K562 (cell line): ENCODE measurements around the gene ETS1. TPM values are rescaled to one million over a fixed set of nuclear protein-coding genes. Genes with fewer than 3 reads are reported as not detected.

ENCODE experiments used
- ATAC-seq: fragments of 200-7000 bp; cut with Tn5 transposase; 3 replicates; pipeline ENCODE4 v1.9.1; 2020; ENCODE audit warnings: moderate library complexity
- BruUV-seq: library from RNA; stranded (reverse); fragments of 400-500 nt; replicated peaks from 2 replicates; lab custom pipeline; 2021; lab: Mats Ljungman, UMichigan
- CTCF ChIA-PET: fragments of 300-600 bp; formaldehyde crosslinking; extraction: SDS; loops from one replicate; lab custom pipeline; 2021; ENCODE audit warnings: low intra/inter-chr PET ratio; lab: Yijun Ruan, JAX
- POLR2A ChIA-PET: fragments of 300-600, 350-650 bp; sonication (Branson Sonifier 250); formaldehyde crosslinking; extraction: SDS; loops from one replicate; lab custom pipeline; 2021; ENCODE audit warnings: antibody characterized with exemption, inconsistent platforms; lab: Yijun Ruan, JAX
- DNase-seq, 4 experiments: peaks; one replicate each; pipeline versions ENCODE4 v3.0.0 to v3.0.0-alpha.2; 2011 to 2018; ENCODE audit warnings: low spot score in 3 of 4, mixed read lengths in 3 of 4; ENCODE audit errors: extremely low read depth in 1 of 4
- FAIRE-seq: peaks from 2 replicates; lab custom pipeline; 2011; peaks lifted over from hg19 to GRCh38; lab: Jason Lieb, UNC
- H2AFZ ChIP-seq: 2 replicates; pipeline ENCODE4 v1.6.0; 2011; ENCODE audit warnings: low read depth, low read length, control low read depth, inconsistent platforms
- H3K27ac ChIP-seq: fragments of 200-600 bp; 3 replicates; pipeline ENCODE4 v1.8.0; 2011; ENCODE audit warnings: low read depth, mild to moderate bottlenecking, control low read depth, inconsistent platforms, low read length, moderate library complexity, mixed read lengths; ENCODE audit errors: extremely low read depth
- H3K27me3 ChIP-seq, 2 experiments: fragments of 300-600 bp in 1 of 2; 2 replicates in 1 of 2; 3 replicates in 1 of 2; pipeline versions ENCODE4 v1.6.0 to v1.8.0; 2011; ENCODE audit warnings: inconsistent platforms in 2 of 2, low read length in 2 of 2, mild to moderate bottlenecking in 1 of 2, mixed read lengths in 1 of 2, moderate library complexity in 1 of 2; ENCODE audit not compliant: control insufficient read depth in 2 of 2, insufficient read depth in 2 of 2
- H3K36me3 ChIP-seq: fragments of 300-600 bp; 3 replicates; pipeline ENCODE4 v1.8.0; 2011; ENCODE audit warnings: mild to moderate bottlenecking, low read length, inconsistent platforms; ENCODE audit not compliant: control insufficient read depth, insufficient read depth
- H3K4me1 ChIP-seq, 2 experiments: fragments of 200-600 bp in 1 of 2; replicated peaks in 1 of 2; 2 replicates in 1 of 2; 3 replicates in 1 of 2; pipeline versions ENCODE4 v1.5.1 to v1.8.0; 2011; ENCODE audit warnings: inconsistent platforms in 2 of 2, low read length in 2 of 2, mild to moderate bottlenecking in 1 of 2, mixed read lengths in 1 of 2, moderate library complexity in 1 of 2; ENCODE audit not compliant: control insufficient read depth in 2 of 2, insufficient read depth in 2 of 2
- H3K4me2 ChIP-seq: 2 replicates; pipeline ENCODE4 v1.6.1; 2011; ENCODE audit warnings: low read length, control low read depth, inconsistent platforms, mixed read lengths; ENCODE audit not compliant: insufficient read depth
- H3K4me3 ChIP-seq: fragments of 200-600 bp; sonication (generic), shearing (Covaris generic); 2 replicates; pipeline ENCODE4 v1.5.1; 2016; ENCODE audit warnings: control low read depth, inconsistent platforms
- H3K79me2 ChIP-seq: fragments of 200-600 bp; 3 replicates; pipeline ENCODE4 v1.8.0; 2011; ENCODE audit warnings: low read length, inconsistent platforms; ENCODE audit not compliant: control insufficient read depth, insufficient read depth
- H3K9ac ChIP-seq, 2 experiments: 2 replicates each; pipeline versions ENCODE4 v1.6.0 to v1.6.1; 2011; ENCODE audit warnings: low read depth in 2 of 2, low read length in 2 of 2, control low read depth in 1 of 2, inconsistent platforms in 1 of 2, mild to moderate bottlenecking in 1 of 2, mixed read lengths in 1 of 2; ENCODE audit not compliant: insufficient read depth in 1 of 2
- H3K9me1 ChIP-seq: one replicate; pipeline ENCODE4 v1.6.0; 2011; ENCODE audit warnings: inconsistent platforms, mild to moderate bottlenecking, low read length, moderate library complexity; ENCODE audit not compliant: control insufficient read depth, insufficient read depth
- H3K9me3 ChIP-seq: replicated peaks from 2 replicates; pipeline ENCODE4 v1.5.1; 2011; ENCODE audit warnings: low read depth, low read length, inconsistent platforms; ENCODE audit not compliant: control insufficient read depth, insufficient read depth
- H4K20me1 ChIP-seq: replicated peaks from 2 replicates; pipeline ENCODE4 v1.6.1; 2011; ENCODE audit warnings: low read length, inconsistent platforms, mixed read lengths; ENCODE audit not compliant: control insufficient read depth, insufficient read depth
- NR2C1 ChIP-seq, 2 experiments: fragments of 450-650 bp; IDR thresholded peaks; 2 replicates each; pipeline ENCODE4 v1.6.1; 2017; ENCODE audit warnings: mild to moderate bottlenecking in 2 of 2, antibody characterized with exemption in 1 of 2, inconsistent platforms in 1 of 2, missing compliant biosample characterization in 1 of 2, missing genetic modification characterization in 1 of 2
- PHB ChIP-seq: fragments of 250-450 bp; sonication (Bioruptor Pico); IDR thresholded peaks from 2 replicates; pipeline ENCODE4 v1.5.0; 2021
- POLR2A ChIP-seq: fragments of 450-650 bp; conservative IDR thresholded peaks from 2 replicates; pipeline ENCODE4 v1.6.1; 2016
- TGIF2 ChIP-seq: sonication (generic); formaldehyde crosslinking; IDR thresholded peaks from 2 replicates; pipeline ENCODE4 v1.8.1; 2022; ENCODE audit warnings: mild to moderate bottlenecking, missing genetic modification reagents, moderate library complexity
- ZC3H4 ChIP-seq: sonication (generic); formaldehyde crosslinking; IDR thresholded peaks from 2 replicates; pipeline ENCODE4 v1.9.0; 2021; ENCODE audit warnings: missing genetic modification reagents, borderline replicate concordance
- WGBS: fragments of 100-300 bp; shearing (Covaris generic); methylation state at CpG from one replicate; pipeline ENCODE4 v1.1.6; 2016; ENCODE audit warnings: low coverage, mixed read lengths; ENCODE audit not compliant: insufficient coverage; ENCODE audit errors: missing lambda C conversion rate; 5-methylcytosine and 5-hydroxymethylcytosine counted together
- in situ Hi-C: fragments of 300-500 bp; cut with MboI; formaldehyde crosslinking; loops from 4 replicates; pipeline ENCODE4 v1.15.0; 2018; ENCODE audit warnings: inconsistent platforms, mixed read lengths
- intact Hi-C: fragments of 100-400 bp; cut with micrococcal nuclease; formaldehyde crosslinking; loops from 2 replicates; pipeline ENCODE4 v1.14.2; 2022
- polyA plus RNA-seq, 8 experiments: library from polyadenylated mRNA; depleted of rRNA in 4 of 8; stranded (reverse) in 5 of 8; unstranded in 3 of 8; fragments of >200 nt; fragmentation: Nextera tagmentation in 2 of 8; fragmentation: Illumina TruSeq in 1 of 8; extraction: Ambion mirVana in 2 of 8; extraction: Trizol in 1 of 8; gene quantifications; 2 replicates each; pipeline versions ENCODE4 v1.2.1 to v1.2.3, GENCODE V29; 2011 to 2014; ENCODE audit warnings: inconsistent platforms in 1 of 8, missing spikeins in 1 of 8
- total RNA-seq, 7 experiments: library from RNA; depleted of rRNA in 6 of 7; stranded (reverse); fragments of >200 nt in 6 of 7; fragmentation: Illumina TruSeq in 2 of 7; extraction: Trizol in 2 of 7; gene quantifications; 2 replicates each; pipeline versions ENCODE4 v1.2.1 to v1.2.3, GENCODE V29; 2011 to 2021; ENCODE audit warnings: low replicate concordance in 1 of 7
- TF ChIP-seq, protein P1 (sequence below): sonication (generic); formaldehyde crosslinking; IDR thresholded peaks from 2 replicates; pipeline ENCODE4 v1.8.1; 2023; ENCODE audit warnings: mild to moderate bottlenecking, missing genetic modification reagents
- TF ChIP-seq, protein P2 (sequence below): fragments of 450-650 bp; IDR thresholded peaks from 2 replicates; pipeline ENCODE4 v1.6.1; 2016; ENCODE audit warnings: low read depth
- TF ChIP-seq, protein P3 (sequence below), 3 experiments: fragments of 200-800 bp in 1 of 3; fragments of 250-450 bp in 1 of 3; fragments of 450-650 bp in 1 of 3; sonication (Bioruptor Pico) in 1 of 3; sonication (Bioruptor generic) in 1 of 3; formaldehyde crosslinking in 1 of 3; IDR thresholded peaks; 2 replicates each; pipeline versions ENCODE4 v1.6.1 to v1.8.0; 2016 to 2022; ENCODE audit warnings: mild to moderate bottlenecking in 2 of 3, missing genetic modification characterization in 2 of 3, missing compliant biosample characterization in 1 of 3, moderate library complexity in 1 of 3

The ETS1 gene
- total and polyA plus RNA-seq, 9 of the 15 experiments (the other 6 are each of a cell fraction or from before 2014, with no cell fraction given): 0.04 to 1.4 (median 0.23) TPM

DNA sequence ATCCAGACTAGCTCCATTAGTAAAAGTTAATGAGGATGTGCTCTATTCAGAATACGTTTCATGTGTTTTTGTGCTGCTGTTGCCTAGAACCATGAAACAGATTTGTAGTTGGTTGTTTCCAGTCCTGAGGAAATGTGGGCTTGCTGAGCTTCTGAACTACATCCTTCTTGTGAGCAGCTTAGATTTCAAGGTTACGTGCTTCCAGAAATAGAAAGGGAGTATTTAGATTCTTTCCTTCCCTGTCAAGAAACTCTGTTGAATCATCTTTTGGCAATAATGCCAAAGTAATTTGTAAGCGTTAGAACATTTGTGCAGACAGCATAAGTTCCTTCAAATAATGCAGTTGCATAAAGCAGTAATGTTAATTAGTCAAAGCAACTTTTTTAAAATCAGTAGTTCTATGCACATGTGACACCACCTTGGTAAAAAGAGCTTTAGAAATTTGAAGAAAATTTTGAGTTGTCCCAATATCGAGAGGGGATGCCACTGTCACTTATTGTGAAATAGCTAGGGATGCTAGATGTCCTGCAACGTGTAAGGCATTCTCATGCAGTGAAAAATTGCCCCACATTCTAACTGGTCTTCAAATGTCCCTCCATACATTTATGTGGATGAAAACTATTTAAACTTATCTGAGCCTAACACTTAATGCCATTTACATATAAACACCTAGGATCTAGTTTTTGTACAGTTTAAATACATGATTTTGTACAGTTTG lies 169.6 kb downstream of the ETS1 start:
- no TSS peak for BruUV-seq
- intact Hi-C loops: no loop called here
- FAIRE-seq: no peak
- TF ChIP-seq, protein P1, sequence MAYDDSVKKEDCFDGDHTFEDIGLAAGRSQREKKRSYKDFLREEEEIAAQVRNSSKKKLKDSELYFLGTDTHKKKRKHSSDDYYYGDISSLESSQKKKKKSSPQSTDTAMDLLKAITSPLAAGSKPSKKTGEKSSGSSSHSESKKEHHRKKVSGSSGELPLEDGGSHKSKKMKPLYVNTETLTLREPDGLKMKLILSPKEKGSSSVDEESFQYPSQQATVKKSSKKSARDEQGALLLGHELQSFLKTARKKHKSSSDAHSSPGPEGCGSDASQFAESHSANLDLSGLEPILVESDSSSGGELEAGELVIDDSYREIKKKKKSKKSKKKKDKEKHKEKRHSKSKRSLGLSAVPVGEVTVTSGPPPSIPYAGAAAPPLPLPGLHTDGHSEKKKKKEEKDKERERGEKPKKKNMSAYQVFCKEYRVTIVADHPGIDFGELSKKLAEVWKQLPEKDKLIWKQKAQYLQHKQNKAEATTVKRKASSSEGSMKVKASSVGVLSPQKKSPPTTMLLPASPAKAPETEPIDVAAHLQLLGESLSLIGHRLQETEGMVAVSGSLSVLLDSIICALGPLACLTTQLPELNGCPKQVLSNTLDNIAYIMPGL (CRISPR knock-in tag): no peak
- TF ChIP-seq, protein P2, sequence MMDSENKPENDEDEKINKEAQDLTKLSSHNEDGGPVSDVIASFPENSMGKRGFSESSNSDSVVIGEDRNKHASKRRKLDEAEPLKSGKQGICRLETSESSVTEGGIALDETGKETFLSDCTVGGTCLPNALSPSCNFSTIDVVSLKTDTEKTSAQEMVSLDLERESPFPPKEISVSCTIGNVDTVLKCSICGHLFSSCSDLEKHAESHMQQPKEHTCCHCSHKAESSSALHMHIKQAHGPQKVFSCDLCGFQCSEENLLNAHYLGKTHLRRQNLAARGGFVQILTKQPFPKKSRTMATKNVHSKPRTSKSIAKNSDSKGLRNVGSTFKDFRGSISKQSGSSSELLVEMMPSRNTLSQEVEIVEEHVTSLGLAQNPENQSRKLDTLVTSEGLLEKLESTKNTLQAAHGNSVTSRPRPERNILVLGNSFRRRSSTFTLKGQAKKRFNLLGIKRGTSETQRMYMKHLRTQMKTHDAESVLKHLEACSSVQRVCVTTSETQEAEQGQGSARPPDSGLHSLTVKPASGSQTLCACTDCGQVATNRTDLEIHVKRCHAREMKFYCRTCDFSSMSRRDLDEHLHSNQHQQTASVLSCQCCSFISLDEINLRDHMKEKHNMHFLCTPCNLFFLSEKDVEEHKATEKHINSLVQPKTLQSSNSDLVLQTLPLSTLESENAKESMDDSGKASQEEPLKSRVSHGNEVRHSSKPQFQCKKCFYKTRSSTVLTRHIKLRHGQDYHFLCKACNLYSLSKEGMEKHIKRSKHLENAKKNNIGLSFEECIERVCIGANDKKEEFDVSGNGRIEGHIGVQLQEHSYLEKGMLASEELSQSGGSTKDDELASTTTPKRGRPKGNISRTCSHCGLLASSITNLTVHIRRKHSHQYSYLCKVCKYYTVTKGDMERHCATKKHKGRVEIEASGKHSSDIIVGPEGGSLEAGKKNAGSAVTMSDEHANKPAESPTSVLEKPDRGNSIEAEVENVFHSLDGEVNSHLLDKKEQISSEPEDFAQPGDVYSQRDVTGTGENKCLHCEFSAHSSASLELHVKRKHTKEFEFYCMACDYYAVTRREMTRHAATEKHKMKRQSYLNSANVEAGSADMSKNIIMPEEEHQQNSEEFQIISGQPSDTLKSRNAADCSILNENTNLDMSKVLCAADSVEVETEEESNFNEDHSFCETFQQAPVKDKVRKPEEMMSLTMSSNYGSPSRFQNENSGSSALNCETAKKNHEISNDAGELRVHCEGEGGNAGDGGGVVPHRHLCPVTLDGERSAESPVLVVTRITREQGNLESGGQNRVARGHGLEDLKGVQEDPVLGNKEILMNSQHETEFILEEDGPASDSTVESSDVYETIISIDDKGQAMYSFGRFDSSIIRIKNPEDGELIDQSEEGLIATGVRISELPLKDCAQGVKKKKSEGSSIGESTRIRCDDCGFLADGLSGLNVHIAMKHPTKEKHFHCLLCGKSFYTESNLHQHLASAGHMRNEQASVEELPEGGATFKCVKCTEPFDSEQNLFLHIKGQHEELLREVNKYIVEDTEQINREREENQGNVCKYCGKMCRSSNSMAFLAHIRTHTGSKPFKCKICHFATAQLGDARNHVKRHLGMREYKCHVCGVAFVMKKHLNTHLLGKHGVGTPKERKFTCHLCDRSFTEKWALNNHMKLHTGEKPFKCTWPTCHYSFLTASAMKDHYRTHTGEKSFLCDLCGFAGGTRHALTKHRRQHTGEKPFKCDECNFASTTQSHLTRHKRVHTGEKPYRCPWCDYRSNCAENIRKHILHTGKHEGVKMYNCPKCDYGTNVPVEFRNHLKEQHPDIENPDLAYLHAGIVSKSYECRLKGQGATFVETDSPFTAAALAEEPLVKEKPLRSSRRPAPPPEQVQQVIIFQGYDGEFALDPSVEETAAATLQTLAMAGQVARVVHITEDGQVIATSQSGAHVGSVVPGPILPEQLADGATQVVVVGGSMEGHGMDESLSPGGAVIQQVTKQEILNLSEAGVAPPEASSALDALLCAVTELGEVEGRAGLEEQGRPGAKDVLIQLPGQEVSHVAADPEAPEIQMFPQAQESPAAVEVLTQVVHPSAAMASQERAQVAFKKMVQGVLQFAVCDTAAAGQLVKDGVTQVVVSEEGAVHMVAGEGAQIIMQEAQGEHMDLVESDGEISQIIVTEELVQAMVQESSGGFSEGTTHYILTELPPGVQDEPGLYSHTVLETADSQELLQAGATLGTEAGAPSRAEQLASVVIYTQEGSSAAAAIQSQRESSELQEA: no peak
- TF ChIP-seq NR2C1 (IDR thresholded peaks at IDR 0.05) (no peak), NR2C1 (tag; IDR thresholded peaks at IDR 0.05) (no peak), PHB (no peak), TGIF2 (CRISPR knock-in tag) (no peak), ZC3H4 (no peak), POLR2A (no peak)
- TF ChIP-seq, protein P3, sequence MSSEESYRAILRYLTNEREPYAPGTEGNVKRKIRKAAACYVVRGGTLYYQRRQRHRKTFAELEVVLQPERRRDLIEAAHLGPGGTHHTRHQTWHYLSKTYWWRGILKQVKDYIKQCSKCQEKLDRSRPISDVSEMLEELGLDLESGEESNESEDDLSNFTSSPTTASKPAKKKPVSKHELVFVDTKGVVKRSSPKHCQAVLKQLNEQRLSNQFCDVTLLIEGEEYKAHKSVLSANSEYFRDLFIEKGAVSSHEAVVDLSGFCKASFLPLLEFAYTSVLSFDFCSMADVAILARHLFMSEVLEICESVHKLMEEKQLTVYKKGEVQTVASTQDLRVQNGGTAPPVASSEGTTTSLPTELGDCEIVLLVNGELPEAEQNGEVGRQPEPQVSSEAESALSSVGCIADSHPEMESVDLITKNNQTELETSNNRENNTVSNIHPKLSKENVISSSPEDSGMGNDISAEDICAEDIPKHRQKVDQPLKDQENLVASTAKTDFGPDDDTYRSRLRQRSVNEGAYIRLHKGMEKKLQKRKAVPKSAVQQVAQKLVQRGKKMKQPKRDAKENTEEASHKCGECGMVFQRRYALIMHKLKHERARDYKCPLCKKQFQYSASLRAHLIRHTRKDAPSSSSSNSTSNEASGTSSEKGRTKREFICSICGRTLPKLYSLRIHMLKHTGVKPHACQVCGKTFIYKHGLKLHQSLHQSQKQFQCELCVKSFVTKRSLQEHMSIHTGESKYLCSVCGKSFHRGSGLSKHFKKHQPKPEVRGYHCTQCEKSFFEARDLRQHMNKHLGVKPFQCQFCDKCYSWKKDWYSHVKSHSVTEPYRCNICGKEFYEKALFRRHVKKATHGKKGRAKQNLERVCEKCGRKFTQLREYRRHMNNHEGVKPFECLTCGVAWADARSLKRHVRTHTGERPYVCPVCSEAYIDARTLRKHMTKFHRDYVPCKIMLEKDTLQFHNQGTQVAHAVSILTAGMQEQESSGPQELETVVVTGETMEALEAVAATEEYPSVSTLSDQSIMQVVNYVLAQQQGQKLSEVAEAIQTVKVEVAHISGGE (CRISPR knock-in tag; IDR thresholded peaks at IDR 0.05): no peak

More for the DNA sequence above, 169.6 kb downstream of the ETS1 start:
- ATAC-seq (no peak), DNase-seq (no peak)
- no peak overlapping the region for H3K9ac ChIP-seq
- H3K36me3 ChIP-seq: no peaks in the 10 kb centered on the region
- in situ Hi-C loops: no loop called here
- CTCF ChIA-PET: no interaction called here
- no peaks in the 10 kb centered on the region for H3K9me3 ChIP-seq
- no peaks in the 10 kb centered on the region for H4K20me1 ChIP-seq
- no peaks in the 10 kb centered on the region for H3K79me2 ChIP-seq
- WGBS: 0% methylated on average over 5 of the region's 5 CpGs
- no peak overlapping the region for H3K4me2 ChIP-seq
- no peak overlapping the region for H3K4me3 ChIP-seq
- POLR2A ChIA-PET: no interaction called here
- no peaks in the 10 kb centered on the region for H3K4me1 ChIP-seq
- H3K9me1 ChIP-seq: no peaks in the 10 kb centered on the region
- H3K27ac ChIP-seq: no peak overlapping the region
- no peaks in the 10 kb centered on the region for H3K27me3 ChIP-seq
- no peak overlapping the region for H2AFZ ChIP-seq
